Stimulated activated naive CD8-positive, alpha-beta T cell treated with anti-CD3 and anti-CD28 coated beads, Interleukin-15, Interleukin-2, amounts not matched to agents 100 ng/mL and 50 ng/mL, for 24 hours (primary cell): Measurements from ENCODE around the gene FUT3.
A peak's percentile ranks its signal among the peaks of the same experiment; 100 is the strongest.

Source experiments
- H3K27ac Mint-ChIP-seq: one replicate; pipeline ENCODE4 v1.8.0; 2021; ENCODE audit warnings: mild to moderate bottlenecking, mixed read lengths
- H3K27me3 Mint-ChIP-seq: one replicate; pipeline ENCODE4 v1.8.0; 2021; ENCODE audit warnings: mixed read lengths
- H3K36me3 Mint-ChIP-seq: one replicate; pipeline ENCODE4 v1.8.0; 2021; ENCODE audit warnings: low read depth, mixed read lengths
- H3K4me1 Mint-ChIP-seq: one replicate; pipeline ENCODE4 v1.8.0; 2021; ENCODE audit warnings: low read depth, mixed read lengths
- H3K4me3 Mint-ChIP-seq: one replicate; pipeline ENCODE4 v1.8.0; 2021; ENCODE audit warnings: mild to moderate bottlenecking, mixed read lengths
- H3K9me3 Mint-ChIP-seq: one replicate; pipeline ENCODE4 v1.8.0; 2021; ENCODE audit warnings: mixed read lengths

Gene FUT3

GRCh38 chr19:5826531-5827341 lies 24.5 kb downstream of the FUT3 start:
- Mint-ChIP-seq H3K4me1 (peaks cover 17% of the 10 kb centered on the region), H3K9me3 (no peaks in the 10 kb centered on the region), H3K4me3 (peak overlapping the region; percentile 96), H3K36me3 (no peaks in the 10 kb centered on the region), H3K27ac (peak overlapping the region; percentile 83), H3K27me3 (no peaks in the 10 kb centered on the region)

- H3K4me3 Mint-ChIP-seq = no peak overlapping the region
Observed at GRCh38 chr19:5825178-5825577, 26.1 kb downstream of the FUT3 start.

GRCh38 chr19:5824751-5825150 lies 26.5 kb downstream of the FUT3 start:
- H3K9me3 Mint-ChIP-seq = no peaks in the 10 kb centered on the region
- peaks cover 12% of the 10 kb centered on the region for H3K4me1 Mint-ChIP-seq
- no peaks in the 10 kb centered on the region for H3K27me3 Mint-ChIP-seq
- no peaks in the 10 kb centered on the region for H3K36me3 Mint-ChIP-seq
- no peak overlapping the region for H3K27ac Mint-ChIP-seq
- H3K4me3 Mint-ChIP-seq = no peak overlapping the region

More at GRCh38 chr19:5825178-5825577, 26.1 kb downstream of the FUT3 start:
- Mint-ChIP-seq H3K27ac (no peak overlapping the region), H3K9me3 (no peaks in the 10 kb centered on the region), H3K36me3 (no peaks in the 10 kb centered on the region), H3K27me3 (no peaks in the 10 kb centered on the region), H3K4me1 (peaks cover 15% of the 10 kb centered on the region)

DNA sequence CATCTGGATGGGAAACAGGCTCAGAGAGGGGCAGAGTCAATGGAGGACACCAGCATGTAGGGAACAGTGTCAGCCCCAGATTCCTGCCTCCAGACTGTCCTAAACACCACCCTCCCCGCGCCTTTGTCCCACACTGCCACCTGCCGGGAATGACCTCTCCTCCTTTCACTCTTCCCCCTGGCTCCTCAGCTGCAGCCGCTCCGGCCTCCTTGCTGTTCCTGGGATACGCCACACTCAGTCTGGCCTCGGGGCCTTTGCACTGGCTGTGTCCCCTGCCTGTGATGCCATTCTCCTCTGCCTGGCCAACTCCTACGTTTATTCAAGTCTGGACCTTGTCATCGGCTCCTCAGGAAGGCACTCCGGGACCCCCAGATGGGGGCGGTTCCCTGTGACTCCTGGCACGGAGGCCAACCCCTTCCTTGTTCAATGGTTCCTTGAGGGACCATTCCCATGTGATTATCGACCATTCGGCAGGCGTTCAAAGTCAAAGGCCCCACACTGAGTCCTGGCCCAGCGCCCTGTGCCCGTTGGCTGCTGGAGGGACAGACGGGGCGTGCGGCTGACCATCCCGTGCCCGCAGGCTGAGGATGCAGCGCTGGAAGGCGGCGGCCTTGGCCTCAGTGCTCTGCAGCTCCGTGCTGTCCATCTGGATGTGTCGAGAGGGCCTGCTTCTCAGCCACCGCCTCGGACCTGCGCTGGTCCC lies 27.5 kb downstream of the FUT3 start:
- H3K4me3 Mint-ChIP-seq = no peak overlapping the region
- H3K27ac Mint-ChIP-seq = no peak overlapping the region
- H3K36me3 Mint-ChIP-seq = no peaks in the 10 kb centered on the region
- H3K27me3 Mint-ChIP-seq = no peaks in the 10 kb centered on the region
- H3K4me1 Mint-ChIP-seq = peaks cover 12% of the 10 kb centered on the region
- no peaks in the 10 kb centered on the region for H3K9me3 Mint-ChIP-seq

DNA sequence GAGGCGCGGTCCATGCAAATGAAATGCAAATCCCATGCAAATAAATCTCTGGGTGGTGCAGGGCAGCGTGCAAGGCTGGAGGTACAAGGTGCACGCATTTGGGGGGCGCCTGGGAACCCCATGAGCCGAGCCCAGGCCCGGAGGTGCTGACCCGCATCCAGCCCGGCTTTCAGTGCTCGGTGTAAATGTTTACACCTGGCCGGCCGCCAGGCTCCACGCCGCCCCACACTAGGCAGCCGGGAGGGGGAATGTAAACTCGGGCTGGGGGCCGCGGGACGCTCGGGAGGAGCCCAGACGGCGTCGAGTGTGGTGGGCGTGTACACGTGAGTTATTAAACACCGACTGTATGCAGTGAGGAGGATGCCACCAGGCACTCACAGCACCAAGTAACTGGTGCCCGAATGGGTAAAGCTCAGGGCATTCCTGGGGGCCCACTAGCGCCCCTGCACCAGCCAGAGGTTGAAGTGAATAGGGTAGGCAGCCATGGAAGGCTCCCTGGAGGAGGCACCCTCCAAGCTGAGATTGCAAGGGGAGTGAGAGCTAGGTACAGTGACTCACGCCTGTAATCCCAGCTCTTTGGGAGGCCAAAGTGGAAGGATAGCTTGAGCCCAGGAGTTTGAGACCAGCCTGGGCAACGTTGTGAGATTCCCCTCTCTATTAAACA lies 28.9 kb downstream of the FUT3 start:
- Mint-ChIP-seq H3K27me3 (peaks cover 3% of the 10 kb centered on the region), H3K36me3 (no peaks in the 10 kb centered on the region), H3K4me1 (peaks cover 8% of the 10 kb centered on the region), H3K4me3 (no peak overlapping the region), H3K9me3 (no peaks in the 10 kb centered on the region), H3K27ac (no peak overlapping the region)

DNA sequence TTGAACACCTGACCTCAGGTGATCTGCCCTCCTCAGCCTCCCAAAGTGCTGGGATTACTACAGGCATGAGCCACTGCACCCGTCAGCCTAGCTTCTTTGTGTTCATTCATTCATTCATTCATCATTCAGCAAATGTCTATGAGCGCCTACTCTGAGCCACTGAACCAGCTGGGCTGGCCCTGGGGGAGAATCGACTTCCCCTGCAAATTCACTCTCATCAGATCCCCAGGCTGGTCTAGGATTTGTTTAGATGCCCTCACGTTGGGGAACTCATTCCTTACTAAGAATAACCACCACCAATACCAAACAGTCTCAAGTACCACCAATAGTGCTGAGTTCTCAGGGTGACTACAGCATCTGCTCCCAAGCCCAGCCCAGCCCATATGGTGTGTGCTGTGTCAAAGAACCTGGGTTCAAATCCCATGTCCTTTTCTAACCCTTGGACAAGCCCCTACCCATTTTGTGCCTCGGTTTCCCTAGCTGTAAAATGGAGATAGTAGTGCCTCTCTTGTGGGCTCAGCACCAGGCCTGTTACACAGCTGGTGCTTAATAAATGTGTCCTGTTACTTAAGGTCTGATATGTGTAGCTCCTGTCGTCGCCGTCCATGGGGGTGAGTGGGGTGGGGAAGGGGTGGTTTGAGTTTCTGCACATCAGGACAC lies 29.6 kb downstream of the FUT3 start:
- Mint-ChIP-seq H3K4me3 (no peak overlapping the region), H3K27ac (no peak overlapping the region), H3K9me3 (no peaks in the 10 kb centered on the region), H3K4me1 (peaks cover 2% of the 10 kb centered on the region), H3K27me3 (peaks cover 5% of the 10 kb centered on the region), H3K36me3 (no peaks in the 10 kb centered on the region)

GRCh38 chr19:5820785-5821184 lies 30.5 kb downstream of the FUT3 start:
- Mint-ChIP-seq H3K4me1 (no peaks in the 10 kb centered on the region), H3K4me3 (no peak overlapping the region), H3K36me3 (no peaks in the 10 kb centered on the region), H3K9me3 (no peaks in the 10 kb centered on the region), H3K27me3 (peaks cover 8% of the 10 kb centered on the region), H3K27ac (no peak overlapping the region)

DNA sequence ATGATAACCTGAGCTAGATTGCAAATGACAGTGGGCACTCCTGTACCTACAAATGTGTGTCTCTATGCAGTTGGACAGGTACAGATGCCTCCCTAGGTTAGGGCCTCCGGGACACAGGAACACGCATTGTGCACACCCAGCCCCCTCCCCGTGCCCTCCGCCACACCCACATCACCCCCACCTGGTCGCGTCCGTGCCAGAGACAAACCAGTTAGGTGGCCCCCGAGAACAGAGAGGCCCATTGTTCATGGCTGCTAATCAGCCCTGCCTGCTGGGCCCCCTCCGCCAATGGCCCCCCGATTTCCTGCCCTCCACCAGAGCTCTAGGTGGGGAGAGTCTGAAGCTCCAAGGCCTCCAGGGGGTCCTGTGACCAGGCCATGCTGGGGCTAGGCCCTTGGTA lies 32.7 kb downstream of the FUT3 start:
- H3K4me1 Mint-ChIP-seq = no peaks in the 10 kb centered on the region
- H3K36me3 Mint-ChIP-seq = no peaks in the 10 kb centered on the region
- no peaks in the 10 kb centered on the region for H3K9me3 Mint-ChIP-seq
- H3K27me3 Mint-ChIP-seq = peaks cover 8% of the 10 kb centered on the region
- no peak overlapping the region for H3K4me3 Mint-ChIP-seq
- H3K27ac Mint-ChIP-seq = no peak overlapping the region

DNA sequence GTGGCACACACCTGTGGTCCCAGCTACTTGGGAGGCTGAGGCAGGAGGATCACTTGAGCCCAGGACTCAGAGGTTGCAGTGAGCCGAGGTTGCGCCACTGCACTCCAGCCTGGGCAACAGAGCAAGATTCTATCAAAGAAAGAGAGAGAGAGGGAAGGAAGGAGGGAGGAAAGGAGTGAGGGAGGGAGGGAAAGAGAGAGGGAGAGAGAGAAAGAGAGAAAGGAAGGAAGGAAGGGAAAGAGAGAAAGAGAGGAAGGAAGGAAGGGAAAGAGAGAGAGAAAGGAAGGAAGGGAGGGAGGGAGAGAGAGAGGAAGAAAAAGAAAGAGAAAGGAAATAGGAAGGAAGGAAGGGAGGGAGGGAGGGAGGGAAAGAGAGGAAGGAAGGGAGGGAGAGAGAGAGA lies 34.0 kb downstream of the FUT3 start:
- no peak overlapping the region for H3K4me3 Mint-ChIP-seq
- H3K4me1 Mint-ChIP-seq = no peaks in the 10 kb centered on the region
- no peak overlapping the region for H3K27ac Mint-ChIP-seq
- H3K27me3 Mint-ChIP-seq = peaks cover 8% of the 10 kb centered on the region
- no peaks in the 10 kb centered on the region for H3K9me3 Mint-ChIP-seq
- H3K36me3 Mint-ChIP-seq = no peaks in the 10 kb centered on the region

DNA sequence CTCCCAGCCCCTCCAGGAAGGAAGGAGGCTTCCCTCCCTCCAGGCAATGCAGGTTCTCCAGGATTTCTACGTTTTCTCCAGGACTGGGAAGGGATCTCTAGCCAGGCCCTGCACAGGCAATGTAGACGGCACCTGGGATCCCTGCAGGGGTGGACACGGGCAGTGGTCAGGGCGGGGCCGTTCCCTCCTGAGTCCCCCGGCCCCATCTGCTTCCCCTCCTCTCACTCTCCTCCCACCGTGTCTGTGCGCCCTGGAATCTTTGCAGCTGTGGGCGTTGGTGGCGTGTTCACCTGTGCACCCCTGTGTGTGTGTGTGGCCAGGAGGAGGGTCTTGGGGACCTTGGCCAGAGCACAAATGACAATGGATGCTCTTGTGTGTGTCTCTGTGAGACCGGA lies 36.4 kb downstream of the FUT3 start:
- H3K4me3 Mint-ChIP-seq = no peak overlapping the region
- H3K27me3 Mint-ChIP-seq = peaks cover 8% of the 10 kb centered on the region
- no peaks in the 10 kb centered on the region for H3K36me3 Mint-ChIP-seq
- H3K4me1 Mint-ChIP-seq = no peaks in the 10 kb centered on the region
- no peaks in the 10 kb centered on the region for H3K9me3 Mint-ChIP-seq
- no peak overlapping the region for H3K27ac Mint-ChIP-seq

DNA sequence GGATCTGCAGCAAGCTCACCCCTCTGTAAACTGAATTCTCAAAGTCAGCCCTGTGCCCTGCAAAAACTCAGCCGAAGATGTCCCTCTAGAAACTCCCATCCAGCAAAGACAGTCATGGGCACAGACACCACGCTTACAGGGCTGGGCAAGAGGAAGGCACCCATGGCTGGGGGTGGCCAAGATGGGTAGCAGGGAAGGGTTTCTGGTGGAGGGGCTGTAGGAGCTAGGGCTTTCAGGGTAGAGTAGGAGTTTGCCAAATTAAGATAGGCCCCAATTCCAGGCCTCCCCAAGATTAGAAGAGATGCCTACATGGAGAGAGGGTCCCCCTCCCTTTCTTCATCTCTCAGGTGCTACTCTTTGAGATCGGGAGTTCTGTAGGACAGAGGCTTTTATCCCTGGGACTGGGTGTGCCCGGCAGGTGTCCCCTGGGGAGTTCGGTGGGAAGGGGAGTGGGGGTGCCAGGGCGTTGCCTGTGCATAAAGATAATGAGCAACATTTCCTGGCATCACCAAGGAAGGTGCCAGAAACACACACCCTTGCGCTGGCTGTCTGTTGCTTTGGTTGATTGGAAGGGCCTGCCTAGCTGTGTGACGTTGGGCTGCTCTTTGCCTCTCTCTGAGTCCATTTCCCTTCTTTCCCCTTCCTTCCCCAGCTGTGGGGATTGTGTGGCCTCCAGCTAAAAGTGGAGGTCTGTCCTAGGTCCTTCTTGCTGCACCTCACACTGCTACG lies 37.0 kb downstream of the FUT3 start:
- H3K9me3 Mint-ChIP-seq = no peaks in the 10 kb centered on the region
- H3K4me3 Mint-ChIP-seq = no peak overlapping the region
- H3K27me3 Mint-ChIP-seq = peaks cover 8% of the 10 kb centered on the region
- H3K27ac Mint-ChIP-seq = no peak overlapping the region
- no peaks in the 10 kb centered on the region for H3K36me3 Mint-ChIP-seq
- no peaks in the 10 kb centered on the region for H3K4me1 Mint-ChIP-seq

DNA sequence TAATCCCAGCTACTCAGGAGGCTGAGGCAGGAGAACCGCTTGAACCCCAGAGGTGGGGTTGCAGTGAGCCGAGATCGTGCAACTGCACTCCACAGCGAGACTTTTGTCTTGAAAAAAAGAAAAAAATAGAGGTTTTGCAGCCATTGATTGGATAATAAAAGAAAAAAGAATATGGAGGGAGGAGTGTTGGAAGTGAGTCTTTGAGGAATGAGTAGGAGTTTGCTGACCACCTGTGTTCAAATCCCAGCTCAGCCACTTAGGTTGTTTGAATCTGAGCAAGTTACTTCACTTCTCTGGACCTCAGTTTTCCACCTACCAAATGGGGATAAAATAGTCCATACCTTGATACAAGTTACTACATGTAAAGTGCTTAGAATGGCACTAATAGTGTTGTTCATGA lies 40.1 kb downstream of the FUT3 start:
- Mint-ChIP-seq H3K9me3 (no peaks in the 10 kb centered on the region), H3K36me3 (no peaks in the 10 kb centered on the region), H3K4me1 (no peaks in the 10 kb centered on the region), H3K27ac (no peak overlapping the region), H3K27me3 (no peaks in the 10 kb centered on the region), H3K4me3 (no peak overlapping the region)

- Mint-ChIP-seq H3K36me3 (no peaks in the 10 kb centered on the region), H3K9me3 (no peaks in the 10 kb centered on the region), H3K4me1 (peaks cover 2% of the 10 kb centered on the region), H3K27ac (no peak overlapping the region), H3K4me3 (no peak overlapping the region), H3K27me3 (no peaks in the 10 kb centered on the region)
Observed at GRCh38 chr19:5809469-5809868, 41.8 kb downstream of the FUT3 start.

DNA sequence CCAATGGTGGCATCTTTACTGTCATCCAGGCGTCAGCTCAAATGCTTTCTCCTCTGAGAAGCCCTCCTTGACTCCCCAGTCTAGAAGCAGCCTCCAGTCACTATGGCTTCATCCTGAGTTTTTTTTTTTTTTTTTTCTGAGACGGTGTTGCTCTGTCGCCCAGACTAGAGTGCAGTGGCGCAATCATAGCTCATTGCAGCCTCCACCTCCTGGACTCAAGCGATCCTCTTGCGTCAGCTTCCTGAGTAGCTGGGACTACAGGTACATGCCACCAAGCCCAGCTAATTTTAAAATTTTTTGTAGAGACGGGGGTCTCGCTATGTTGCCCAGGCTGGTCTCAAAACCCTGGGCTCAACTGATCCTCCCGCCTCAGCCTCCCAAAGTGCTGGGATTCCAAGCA lies 42.2 kb downstream of the FUT3 start:
- Mint-ChIP-seq H3K36me3 (no peaks in the 10 kb centered on the region), H3K9me3 (no peaks in the 10 kb centered on the region), H3K27ac (no peak overlapping the region), H3K4me1 (peaks cover 6% of the 10 kb centered on the region), H3K27me3 (peaks cover 4% of the 10 kb centered on the region), H3K4me3 (no peak overlapping the region)
